Esophagus squamous epithelium (tissue), 4 donors: ENCODE results near the gene FLNB.

Experiments used
- POLR2A ChIP-seq, 4 donors: fragments of 450-650 bp; IDR thresholded peaks; one replicate each; pipeline ENCODE4 v1.6.1; 2017; ENCODE audit warnings: antibody characterized with exemption in 4 of 4, mild to moderate bottlenecking in 4 of 4, moderate library complexity in 3 of 4
- TF ChIP-seq, protein P1 (sequence below), 6 experiments: fragments of 450-650 bp in 4 of 6; fragments of 200-600 bp in 2 of 6; sonication (generic) in 2 of 6; IDR thresholded peaks; one replicate each; pipeline ENCODE4 v1.5.1; 2016 to 2019; ENCODE audit warnings: antibody characterized with exemption in 6 of 6, mild to moderate bottlenecking in 4 of 6, moderate library complexity in 4 of 6

GRCh38 chr3:58004973-58005372 lies 3.2 kb upstream of the FLNB start:
- TF ChIP-seq, protein P1, sequence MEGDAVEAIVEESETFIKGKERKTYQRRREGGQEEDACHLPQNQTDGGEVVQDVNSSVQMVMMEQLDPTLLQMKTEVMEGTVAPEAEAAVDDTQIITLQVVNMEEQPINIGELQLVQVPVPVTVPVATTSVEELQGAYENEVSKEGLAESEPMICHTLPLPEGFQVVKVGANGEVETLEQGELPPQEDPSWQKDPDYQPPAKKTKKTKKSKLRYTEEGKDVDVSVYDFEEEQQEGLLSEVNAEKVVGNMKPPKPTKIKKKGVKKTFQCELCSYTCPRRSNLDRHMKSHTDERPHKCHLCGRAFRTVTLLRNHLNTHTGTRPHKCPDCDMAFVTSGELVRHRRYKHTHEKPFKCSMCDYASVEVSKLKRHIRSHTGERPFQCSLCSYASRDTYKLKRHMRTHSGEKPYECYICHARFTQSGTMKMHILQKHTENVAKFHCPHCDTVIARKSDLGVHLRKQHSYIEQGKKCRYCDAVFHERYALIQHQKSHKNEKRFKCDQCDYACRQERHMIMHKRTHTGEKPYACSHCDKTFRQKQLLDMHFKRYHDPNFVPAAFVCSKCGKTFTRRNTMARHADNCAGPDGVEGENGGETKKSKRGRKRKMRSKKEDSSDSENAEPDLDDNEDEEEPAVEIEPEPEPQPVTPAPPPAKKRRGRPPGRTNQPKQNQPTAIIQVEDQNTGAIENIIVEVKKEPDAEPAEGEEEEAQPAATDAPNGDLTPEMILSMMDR (IDR thresholded peaks at IDR 0.05), result no peak
- no peak for TF ChIP-seq POLR2A (IDR thresholded peaks at IDR 0.05)
